Measurements from ENCODE around the gene ADRA2B.

DNA sequence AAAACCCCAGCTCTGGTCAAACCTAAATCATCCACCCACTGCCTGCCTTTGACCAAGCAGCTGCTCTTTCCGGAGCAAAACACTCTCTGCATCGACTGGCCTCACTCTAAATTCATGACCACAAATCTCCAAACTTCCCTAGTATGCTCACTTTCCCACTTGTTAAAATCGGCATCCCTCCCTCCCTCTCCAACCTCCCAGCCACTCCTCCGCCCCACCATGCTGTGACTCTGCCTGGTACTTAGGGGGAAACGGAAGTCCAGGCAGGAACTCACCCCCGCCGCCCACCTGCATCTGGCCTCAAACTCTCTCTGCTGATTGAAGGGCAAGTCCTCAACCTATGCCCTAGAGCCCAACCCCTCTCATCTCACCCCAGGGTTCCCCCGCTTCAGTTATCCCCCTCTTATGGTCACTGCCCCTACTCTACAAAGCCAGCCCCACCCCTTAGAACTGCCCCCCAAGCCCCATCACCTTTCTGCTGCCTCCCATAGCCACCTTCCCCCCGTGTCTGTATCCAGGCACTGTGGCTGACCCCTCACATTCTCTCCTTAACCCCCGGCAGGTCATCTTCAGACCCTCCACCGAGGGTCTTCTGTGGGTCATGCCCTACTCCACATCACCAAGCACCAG lies 3.8 kb upstream of the ADRA2B start:
- TF ChIP-seq POLR2AphosphoS5 (IDR thresholded peaks at IDR 0.05; ENCODE audit: low read depth, low read length) = no peak
- TF ChIP-seq CTCF (IDR thresholded peaks at IDR 0.05) = no peak
